Subcutaneous preadipocyte (primary cell): ENCODE results near the gene ZNF135. TPM values are rescaled to one million over a fixed set of nuclear protein-coding genes. Genes with fewer than 3 reads are reported as not detected.

Source experiments
- total RNA-seq: library from RNA; depleted of rRNA; stranded (reverse); fragments of >200 nt; gene quantifications from 2 replicates; pipeline ENCODE4 v1.2.3, GENCODE V29; 2012

ZNF135 gene
- 0.78 and 2.2 TPM in 2 replicates for total RNA-seq

DNA sequence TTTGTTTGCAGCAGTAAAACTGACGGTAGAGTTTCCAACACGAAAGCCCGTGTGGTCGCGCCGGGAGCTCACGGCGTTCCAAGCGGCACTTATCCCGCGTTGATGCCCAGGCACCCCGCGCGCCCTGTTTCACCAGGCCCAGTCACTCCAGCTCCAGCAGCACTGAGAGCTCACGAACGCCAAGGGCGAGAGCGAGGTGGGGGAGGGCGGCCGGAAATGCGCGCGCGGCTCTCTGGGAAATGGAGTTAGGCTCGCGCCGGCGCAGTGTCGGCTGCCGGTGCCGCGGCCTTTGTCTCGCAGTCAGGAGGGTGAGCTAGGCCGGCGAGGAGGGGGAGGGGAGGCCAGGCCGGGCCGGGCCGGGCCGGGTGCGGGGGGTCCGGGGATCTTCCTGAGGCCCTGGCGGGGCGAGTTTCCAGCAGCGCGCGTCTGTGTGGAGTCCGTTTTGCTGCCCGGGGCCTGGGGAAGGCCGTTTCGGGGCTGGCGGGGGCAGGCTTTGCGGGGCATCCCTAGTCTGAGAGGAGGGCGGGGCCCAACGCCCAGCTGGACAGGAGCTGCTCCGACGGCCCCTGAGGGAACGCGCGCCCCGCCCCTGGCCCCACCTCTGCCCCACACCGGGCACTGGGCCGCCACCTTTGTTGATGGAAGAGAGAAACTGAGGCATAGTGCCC, at the start of gene ZNF135:
Gene ZNF135, plus strand, starts transcription at position 280 of the 668 bp plus-strand sequence. CDS start 721 bp downstream, outside the sequence.

GRCh38 chr19:58033741-58034476, 25.2 kb upstream of the ZNF135 start, which contains the start of gene ZSCAN1:
Gene ZSCAN1, plus strand, starts transcription at chr19:58034025. Its CDS starts 3,812 bp downstream, at chr19:58037837.

GRCh38 chr19:58097781-58098681, 38.9 kb downstream of the ZNF135 start, which contains the start of gene ZSCAN18:
Gene ZSCAN18, minus strand, starts transcription at chr19:58098231. Its CDS starts 7,964 bp downstream, at chr19:58090267.

Other genes with a start within 250 kb of the ZNF135 start
- 4.1 and 4.8 TPM in 2 replicates for gene ZNF552, start 244.4 kb upstream of the ZNF135 start, total RNA-seq
- 18.0 and 32.5 TPM in 2 replicates for gene ZNF587B, start 229.0 kb upstream of the ZNF135 start, total RNA-seq
- 15.4 and 19.9 TPM in 2 replicates for gene ZNF587, start 209.4 kb upstream of the ZNF135 start, total RNA-seq
- 5.5 and 9.8 TPM in 2 replicates for gene ZNF814, start 170.2 kb upstream of the ZNF135 start, total RNA-seq
- gene ZNF417, start 142.7 kb upstream of the ZNF135 start, total RNA-seq: 8.5 and 11.1 TPM in 2 replicates
- 1.2 and 1.8 TPM in 2 replicates for gene ZNF418, start 123.9 kb upstream of the ZNF135 start, total RNA-seq
- 2.7 and 4.0 TPM in 2 replicates for gene ZNF256, start 111.6 kb upstream of the ZNF135 start, total RNA-seq
- gene C19orf18, start 84.7 kb upstream of the ZNF135 start, total RNA-seq: 0.20 and 0.37 TPM in 2 replicates
- gene ZNF606, start 56.5 kb upstream of the ZNF135 start, total RNA-seq: 8.8 and 10.7 TPM in 2 replicates
- gene ZSCAN1, start 25.3 kb upstream of the ZNF135 start, total RNA-seq: not detected in 2 replicates
- gene ZSCAN18, start 38.9 kb downstream of the ZNF135 start, total RNA-seq: 10.2 and 25.7 TPM in 2 replicates
- gene ZNF329, start 91.5 kb downstream of the ZNF135 start, total RNA-seq: 6.2 and 8.0 TPM in 2 replicates
- gene ZNF274, start 123.8 kb downstream of the ZNF135 start, total RNA-seq: 14.3 and 17.8 TPM in 2 replicates
- 17.3 and 33.0 TPM in 2 replicates for gene ZNF544, start 169.6 kb downstream of the ZNF135 start, total RNA-seq
- 6.2 and 8.2 TPM in 2 replicates for gene ZNF8, start 219.7 kb downstream of the ZNF135 start, total RNA-seq
- 23.1 and 27.0 TPM in 2 replicates for gene ERVK3-1, start 246.1 kb downstream of the ZNF135 start, total RNA-seq